HG03469 (cell line): ENCODE data around the gene ATP4B.
A peak's percentile ranks its signal among the peaks of the same experiment; 100 is the strongest.

Experiments used
- ATAC-seq: cut with Tn5 transposase; IDR thresholded peaks from one replicate; pipeline ENCODE4 v1.9.1; 2021; ENCODE audit warnings: mild to moderate bottlenecking, moderate library complexity, moderate number of reproducible peaks; ENCODE audit not compliant: unreplicated experiment

The ATP4B gene

GRCh38 chr13:113608967-113609533 is 48.9 kb downstream of the ATP4B start:
- ATAC-seq = no peak

GRCh38 chr13:113607889-113608635 is 49.9 kb downstream of the ATP4B start:
- ATAC-seq = no peak

- ATAC-seq = no peak
Observed at GRCh38 chr13:113607056-113607888, 50.7 kb downstream of the ATP4B start.

GRCh38 chr13:113605866-113606438 is 52.0 kb downstream of the ATP4B start:
- ATAC-seq = no peak

- no peak for ATAC-seq
Observed at GRCh38 chr13:113605461-113605860, 52.5 kb downstream of the ATP4B start.

- ATAC-seq = peak; percentile 54
Observed at GRCh38 chr13:113604186-113604585, 53.8 kb downstream of the ATP4B start.

- no peak for ATAC-seq
Observed at GRCh38 chr13:113603116-113603710, 54.8 kb downstream of the ATP4B start.

GRCh38 chr13:113602291-113602988 is 55.6 kb downstream of the ATP4B start:
- ATAC-seq = no peak

GRCh38 chr13:113601166-113602070 is 56.6 kb downstream of the ATP4B start:
- ATAC-seq = no peak

GRCh38 chr13:113599391-113599790 is 58.6 kb downstream of the ATP4B start:
- no peak for ATAC-seq
